SK-N-SH treated with all-trans-retinoic acid at 6 μM for 48 hours (cell line): ENCODE results near the gene NRAP.

Experiments used
- CREB5 ChIP-seq: fragments of 250-450 bp; sonication (Bioruptor Pico); IDR thresholded peaks from 2 replicates; pipeline ENCODE4 v1.5.1; 2020; ENCODE audit warnings: low read depth, mild to moderate bottlenecking, moderate library complexity
- ISL1 ChIP-seq: fragments of 250-450 bp; sonication (Bioruptor Pico); IDR thresholded peaks from 2 replicates; pipeline ENCODE4 v2.1.2; 2022; ENCODE audit warnings: mild to moderate bottlenecking, moderate library complexity
- PATZ1 ChIP-seq: fragments of 250-450 bp; sonication (Bioruptor Pico); IDR thresholded peaks from 2 replicates; pipeline ENCODE4 v1.8.0; 2020; ENCODE audit warnings: mild to moderate bottlenecking, moderate library complexity, borderline replicate concordance
- RARB ChIP-seq: fragments of 250-450 bp; sonication (Bioruptor Pico); IDR thresholded peaks from 2 replicates; pipeline ENCODE4 v1.8.0; 2021; ENCODE audit warnings: mild to moderate bottlenecking, moderate library complexity
- TSHZ2 ChIP-seq: fragments of 250-450 bp; sonication (Bioruptor Pico); IDR thresholded peaks from 2 replicates; pipeline ENCODE4 v1.5.0; 2020; ENCODE audit warnings: mild to moderate bottlenecking, moderate library complexity
- ZC3H10 ChIP-seq: fragments of 250-450 bp; sonication (Bioruptor Pico); IDR thresholded peaks from 2 replicates; pipeline ENCODE4 v1.5.1; 2021; ENCODE audit warnings: mild to moderate bottlenecking, moderate library complexity

- TF ChIP-seq CREB5 (CRISPR knock-in tag) (no peak), RARB (CRISPR knock-in tag) (no peak), PATZ1 (CRISPR knock-in tag) (no peak), TSHZ2 (CRISPR knock-in tag) (no peak), ZC3H10 (CRISPR knock-in tag) (no peak), ISL1 (CRISPR knock-in tag) (no peak)
Observed at GRCh38 chr10:113651021-113651420, 12.8 kb downstream of the NRAP start.
